ENCODE measurements around the gene SULT2B1.

DNA sequence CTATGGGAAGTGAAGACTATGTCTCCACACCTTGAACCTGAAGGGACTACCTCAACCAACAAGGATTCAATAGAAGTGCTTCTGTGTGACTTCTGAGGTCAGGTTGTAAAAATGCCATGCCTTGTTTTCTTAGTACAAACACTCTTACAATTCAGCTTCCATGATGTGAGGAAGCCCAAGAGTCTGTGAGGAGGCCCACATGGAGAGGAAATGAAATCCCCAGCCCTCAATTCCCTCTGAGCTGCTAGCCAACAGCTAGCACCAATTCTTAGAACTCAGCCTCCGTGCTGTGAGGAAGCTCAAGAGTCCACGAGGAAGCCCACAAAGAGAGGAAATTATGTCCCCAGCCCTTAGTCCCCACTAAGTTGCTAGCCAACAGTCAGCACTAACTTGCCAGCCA lies 27.8 kb upstream of the SULT2B1 start:
- TF ChIP-seq, protein P1, sequence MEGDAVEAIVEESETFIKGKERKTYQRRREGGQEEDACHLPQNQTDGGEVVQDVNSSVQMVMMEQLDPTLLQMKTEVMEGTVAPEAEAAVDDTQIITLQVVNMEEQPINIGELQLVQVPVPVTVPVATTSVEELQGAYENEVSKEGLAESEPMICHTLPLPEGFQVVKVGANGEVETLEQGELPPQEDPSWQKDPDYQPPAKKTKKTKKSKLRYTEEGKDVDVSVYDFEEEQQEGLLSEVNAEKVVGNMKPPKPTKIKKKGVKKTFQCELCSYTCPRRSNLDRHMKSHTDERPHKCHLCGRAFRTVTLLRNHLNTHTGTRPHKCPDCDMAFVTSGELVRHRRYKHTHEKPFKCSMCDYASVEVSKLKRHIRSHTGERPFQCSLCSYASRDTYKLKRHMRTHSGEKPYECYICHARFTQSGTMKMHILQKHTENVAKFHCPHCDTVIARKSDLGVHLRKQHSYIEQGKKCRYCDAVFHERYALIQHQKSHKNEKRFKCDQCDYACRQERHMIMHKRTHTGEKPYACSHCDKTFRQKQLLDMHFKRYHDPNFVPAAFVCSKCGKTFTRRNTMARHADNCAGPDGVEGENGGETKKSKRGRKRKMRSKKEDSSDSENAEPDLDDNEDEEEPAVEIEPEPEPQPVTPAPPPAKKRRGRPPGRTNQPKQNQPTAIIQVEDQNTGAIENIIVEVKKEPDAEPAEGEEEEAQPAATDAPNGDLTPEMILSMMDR (IDR thresholded peaks at IDR 0.05), result no peak
- no peak for TF ChIP-seq POLR2A (IDR thresholded peaks at IDR 0.05; ENCODE audit: low read depth)

All from esophagus muscularis mucosa (tissue), 3 donors.